DLD1 (cell line): ENCODE measurements around the gene C18orf32.
"Not testable (repeated sequence)": the region's sequence is repeated elsewhere in the genome, so short reads cannot be mapped to it uniquely, and the experiment has no call there.

ENCODE experiments used
- in situ Hi-C: cut with HindIII; loops from 2 replicates; pipeline ENCODE4 v1.10.0; 2017; ENCODE audit warnings: low sequenced_read_pairs

The C18orf32 gene

GRCh38 chr18:49506438-49506837 lies 19.4 kb upstream of the C18orf32 start:
- in situ Hi-C loops, result loop anchor here (25.0 kb wide), 1 partner anchor 281 kb away; no protein-coding TSS in a partner anchor

DNA sequence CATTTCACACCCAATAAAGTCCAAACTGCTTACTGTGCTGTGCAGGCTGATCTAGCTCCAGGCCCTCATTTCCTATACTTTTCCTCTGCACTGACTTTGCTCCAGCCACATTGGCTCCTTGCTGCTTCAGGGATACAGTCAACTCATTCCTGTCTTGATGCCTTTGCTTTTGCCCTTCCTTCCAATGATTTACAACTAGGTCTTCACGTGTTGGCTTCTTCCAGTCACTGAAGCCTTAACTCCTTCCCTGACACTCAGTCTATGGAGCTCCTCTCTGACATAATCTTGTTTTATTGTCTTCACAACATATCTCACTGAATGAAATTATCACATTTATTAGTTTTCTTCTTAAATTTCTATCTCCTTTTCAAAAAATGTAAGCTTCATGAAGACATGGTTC lies 16.9 kb upstream of the C18orf32 start:
- in situ Hi-C loops, result loop anchor here (25.0 kb wide), 1 partner anchor 283 kb away; no protein-coding TSS in a partner anchor

- in situ Hi-C loops, result loop anchor here (25.0 kb wide), 1 partner anchor 287 kb away; no protein-coding TSS in a partner anchor
Observed at GRCh38 chr18:49500201-49500921, 13.3 kb upstream of the C18orf32 start.

- in situ Hi-C loops, result no loop called here
Observed at GRCh38 chr18:49499046-49499637, 12.1 kb upstream of the C18orf32 start.

GRCh38 chr18:49495480-49495879 lies 8.4 kb upstream of the C18orf32 start:
- in situ Hi-C loops, result no loop called here

GRCh38 chr18:49495076-49495475 lies 8.0 kb upstream of the C18orf32 start:
- in situ Hi-C loops, result no loop called here

DNA sequence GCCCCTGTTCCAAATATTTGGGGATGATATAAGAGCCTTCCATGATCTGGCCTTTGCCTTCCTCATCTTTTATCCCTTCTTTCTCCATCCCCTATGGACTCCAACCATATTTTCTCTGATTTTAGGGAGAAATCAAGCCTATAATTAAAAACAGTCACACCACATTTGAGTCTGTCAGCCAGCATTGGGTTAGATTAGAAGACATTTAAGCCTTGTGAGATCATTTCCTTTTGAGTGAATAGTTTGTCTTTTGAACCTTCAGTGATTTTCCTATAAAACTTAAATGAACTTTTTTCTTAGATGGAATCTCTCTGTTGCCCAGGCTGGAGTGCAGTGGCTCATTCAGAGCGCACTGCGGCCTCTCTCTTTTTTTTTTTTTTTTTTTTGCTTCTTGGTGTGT lies 7.6 kb upstream of the C18orf32 start:
- in situ Hi-C loops, result no loop called here

DNA sequence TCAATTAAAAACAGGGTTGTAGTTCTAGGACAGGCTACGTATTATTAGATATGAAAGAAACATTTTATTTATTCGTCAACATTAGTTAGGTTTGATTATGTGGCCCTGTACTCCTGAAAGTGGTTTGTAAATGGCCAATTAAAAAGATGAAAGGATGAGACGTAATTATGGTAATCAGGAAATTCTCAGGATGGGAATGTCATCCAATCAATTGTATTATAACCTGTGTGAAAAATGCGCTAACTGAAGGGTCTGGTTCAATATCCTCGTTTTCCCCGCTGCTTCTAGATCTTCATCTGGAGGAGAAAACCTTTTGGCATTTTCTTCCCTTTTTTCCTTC lies 5.6 kb upstream of the C18orf32 start:
- in situ Hi-C loops, result no loop called here

GRCh38 chr18:49491857-49492693 lies 5.0 kb upstream of the C18orf32 start, which contains the start of gene RPL17:
RPL17 (minus strand) TSS chr18:49492465.
- in situ Hi-C loops, result no loop called here

DNA sequence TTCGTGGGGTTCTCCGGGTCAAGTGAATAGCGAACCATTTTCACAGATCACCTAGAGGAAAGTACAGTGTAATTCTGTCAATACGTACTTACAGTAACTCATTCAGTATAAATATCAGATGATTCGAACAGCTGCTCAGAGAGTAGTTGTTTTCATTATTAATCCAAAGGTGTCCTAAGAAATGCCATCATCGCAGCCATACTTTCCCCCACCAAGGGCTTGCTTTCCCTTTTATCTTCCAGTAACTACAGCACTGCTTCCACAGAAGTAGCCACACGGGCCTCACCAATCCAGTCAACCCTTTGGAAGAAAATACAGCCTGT lies 4.5 kb upstream of the C18orf32 start:
- in situ Hi-C loops, result no loop called here

DNA sequence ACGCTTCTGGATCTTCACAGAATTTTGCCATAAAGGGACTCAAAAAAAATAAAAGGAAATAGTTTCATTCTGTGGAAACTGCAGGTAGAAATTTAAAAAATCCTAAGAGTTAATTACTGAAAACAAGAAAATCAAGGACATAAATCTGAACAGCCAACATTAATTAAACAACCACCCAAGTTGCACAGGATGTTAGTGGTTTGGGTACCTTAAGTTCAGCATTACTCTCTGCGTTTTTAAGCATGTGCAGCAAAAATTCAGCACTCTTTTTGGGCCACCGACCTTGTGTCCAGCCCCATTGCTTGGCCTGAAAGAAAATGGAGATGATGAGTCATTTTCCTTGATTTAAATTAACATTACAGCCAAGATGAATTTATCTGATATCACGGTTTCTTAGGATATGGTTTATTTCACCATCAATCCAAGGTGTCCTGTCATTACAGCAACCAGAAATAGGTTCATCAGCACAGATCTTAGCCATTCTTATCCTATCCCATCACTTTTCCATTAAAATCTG lies 3.3 kb upstream of the C18orf32 start:
- in situ Hi-C loops, result no loop called here

DNA sequence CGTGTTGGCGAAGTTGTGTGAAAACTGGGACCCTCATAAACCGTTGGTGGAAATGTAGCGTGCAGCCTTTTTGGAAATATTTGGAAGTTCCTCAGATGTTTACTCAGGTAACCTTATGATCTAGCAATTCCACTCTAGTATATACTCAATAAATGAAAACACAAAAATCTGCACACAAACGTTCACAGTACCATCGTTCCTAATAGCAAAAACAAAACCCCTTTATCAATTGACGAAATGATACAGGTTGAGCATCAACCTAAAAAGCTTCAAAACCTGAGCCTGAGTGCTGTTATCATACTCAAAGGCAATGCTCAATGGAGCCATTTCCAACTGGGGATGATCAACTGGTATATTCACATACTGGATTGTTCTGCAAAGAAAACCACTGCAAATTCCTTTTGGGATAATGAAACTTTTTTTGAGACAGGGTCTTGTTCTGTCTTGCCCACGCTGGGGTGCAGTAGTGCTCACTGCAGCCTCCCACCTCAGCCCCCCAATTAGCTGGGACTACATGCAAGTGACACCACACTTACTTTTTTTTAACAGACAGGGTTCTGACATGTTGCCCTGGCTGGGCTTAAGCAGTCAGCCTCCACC lies 777 bp upstream of the C18orf32 start:
- in situ Hi-C loops, result no loop called here

- in situ Hi-C loops, result no loop called here
Observed at GRCh38 chr18:49486606-49486952, 455 bp downstream of the C18orf32 start.

DNA sequence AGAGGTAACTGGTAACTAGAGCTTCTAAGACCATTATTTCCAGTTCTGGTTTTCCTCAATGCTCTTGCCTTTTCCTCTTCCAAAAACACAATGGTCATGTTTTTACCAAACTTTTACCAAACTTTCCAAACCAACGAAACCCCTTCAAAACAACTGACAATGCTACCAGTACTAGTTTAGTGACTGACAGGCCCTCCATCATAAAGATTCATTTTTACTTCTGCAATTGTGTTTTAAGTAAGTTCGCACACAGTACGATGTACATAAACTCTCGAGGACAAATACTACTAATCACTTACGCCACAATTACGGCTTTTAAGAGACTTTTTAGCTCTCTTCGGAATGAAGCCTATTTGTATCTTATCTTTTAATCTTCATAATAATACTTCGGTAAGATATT lies 900 bp downstream of the C18orf32 start:
- in situ Hi-C loops, result no loop called here

- in situ Hi-C loops, result no loop called here
Observed at GRCh38 chr18:49483198-49483597, 3.8 kb downstream of the C18orf32 start.

DNA sequence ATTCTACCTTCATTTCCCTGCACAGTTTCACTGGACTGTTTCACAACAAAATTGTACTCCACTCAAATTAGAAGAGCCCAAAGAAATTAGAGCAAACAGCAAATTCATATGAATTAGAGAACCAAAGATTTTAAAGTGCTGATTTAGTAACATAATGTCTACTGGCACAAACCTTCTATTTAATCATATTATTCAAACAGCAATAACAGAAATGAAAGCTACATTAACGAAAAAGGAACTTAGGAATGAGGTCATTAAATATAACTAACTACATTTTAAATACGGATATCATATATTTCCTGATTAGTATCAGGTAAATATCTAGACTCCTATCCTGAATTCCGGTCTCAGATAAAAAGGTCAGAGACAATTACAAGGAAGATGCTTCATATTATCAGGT lies 5.1 kb downstream of the C18orf32 start:
- in situ Hi-C loops, result no loop called here

DNA sequence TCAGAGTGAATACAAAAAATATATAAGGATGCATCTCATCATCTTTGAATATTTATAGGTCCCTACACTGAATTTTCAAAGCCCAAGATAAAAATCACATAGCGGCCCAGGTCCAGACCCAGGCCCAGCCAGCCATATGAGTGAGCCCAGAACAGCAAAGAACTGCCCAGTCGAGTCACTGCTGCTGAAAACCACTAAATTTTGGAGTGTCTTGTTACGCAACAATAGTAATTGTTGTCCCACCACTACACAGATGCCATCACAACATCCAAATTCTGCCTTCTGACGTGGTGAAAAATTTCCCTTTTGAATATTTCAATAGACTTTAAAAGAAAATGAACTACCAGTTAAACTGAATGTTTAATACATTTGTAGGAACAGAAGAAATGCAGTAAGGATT lies 5.7 kb downstream of the C18orf32 start:
- in situ Hi-C loops, result no loop called here

GRCh38 chr18:49479381-49480137 lies 7.5 kb downstream of the C18orf32 start:
- in situ Hi-C loops, result no loop called here

- in situ Hi-C loops, result no loop called here
Observed at GRCh38 chr18:49476664-49477411, 10.2 kb downstream of the C18orf32 start.

DNA sequence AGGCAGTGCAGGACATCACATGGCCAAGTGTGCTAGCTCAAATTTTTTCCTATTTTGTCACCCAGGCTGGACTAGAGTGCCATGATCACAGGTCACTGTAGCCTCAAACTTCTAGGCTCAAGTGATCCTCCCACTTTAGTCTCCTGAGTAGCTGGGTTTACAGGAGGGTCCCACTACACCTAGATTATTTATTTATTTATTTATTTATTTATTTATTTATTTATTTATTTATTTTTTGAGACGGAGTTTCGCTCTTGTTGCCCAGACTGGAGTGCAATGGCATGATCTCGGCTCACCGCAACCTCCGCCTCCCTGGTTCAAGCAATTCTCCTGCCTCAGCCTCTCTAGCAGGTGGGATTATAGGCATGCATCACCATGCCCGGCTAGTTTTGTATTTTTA lies 12.1 kb downstream of the C18orf32 start:
- in situ Hi-C loops, result not testable (repeated sequence)
